Activated naive CD8-positive, alpha-beta T cell treated with anti-CD3 and anti-CD28 coated beads, Interleukin-2, amount 10 ng/mL, durations not matched to agents 7 days and 5 days (primary cell): ENCODE measurements around the gene CTBS. TPM values are rescaled to one million over a fixed set of nuclear protein-coding genes. Genes with fewer than 3 reads are reported as not detected.
"Not testable (repeated sequence)": the region's sequence is repeated elsewhere in the genome, so short reads cannot be mapped to it uniquely, and the experiment has no call there.

Experiments used
- ATAC-seq: fragments of 150-1000 bp; cut with Tn5 transposase; one replicate; pipeline ENCODE4 v1.10.0; 2021; ENCODE audit warnings: low read depth, moderate library complexity
- POLR2A ChIA-PET: fragments of 350-600 bp; sonication (Branson Sonifier 250); formaldehyde crosslinking; loops from one replicate; lab custom pipeline; 2021; ENCODE audit warnings: antibody characterized with exemption; lab: Charles Lee
- DNase-seq: peaks from one replicate; pipeline ENCODE4 v3.0.0; 2021
- H3K27ac Mint-ChIP-seq: one replicate; pipeline ENCODE4 v1.8.0; 2022; ENCODE audit warnings: mild to moderate bottlenecking, mixed read lengths
- H3K27me3 Mint-ChIP-seq: one replicate; pipeline ENCODE4 v1.8.0; 2022; ENCODE audit warnings: mild to moderate bottlenecking, moderate library complexity, mixed read lengths
- H3K36me3 Mint-ChIP-seq: one replicate; pipeline ENCODE4 v1.8.0; 2021; ENCODE audit warnings: mild to moderate bottlenecking, mixed read lengths
- H3K4me1 Mint-ChIP-seq: one replicate; pipeline ENCODE4 v1.8.0; 2021; ENCODE audit warnings: mixed read lengths
- H3K4me3 Mint-ChIP-seq: one replicate; pipeline ENCODE4 v1.8.0; 2022; ENCODE audit warnings: mild to moderate bottlenecking, moderate library complexity, mixed read lengths
- H3K9me3 Mint-ChIP-seq: one replicate; pipeline ENCODE4 v1.8.0; 2021; ENCODE audit warnings: mixed read lengths
- total RNA-seq, 2 experiments: library from RNA; stranded (reverse); gene quantifications; one replicate each; pipeline ENCODE4 v1.2.3, GENCODE V29; 2021

Gene CTBS
- total RNA-seq, 2 experiments from 2014 or later, result 17.0 to 17.3 TPM

DNA sequence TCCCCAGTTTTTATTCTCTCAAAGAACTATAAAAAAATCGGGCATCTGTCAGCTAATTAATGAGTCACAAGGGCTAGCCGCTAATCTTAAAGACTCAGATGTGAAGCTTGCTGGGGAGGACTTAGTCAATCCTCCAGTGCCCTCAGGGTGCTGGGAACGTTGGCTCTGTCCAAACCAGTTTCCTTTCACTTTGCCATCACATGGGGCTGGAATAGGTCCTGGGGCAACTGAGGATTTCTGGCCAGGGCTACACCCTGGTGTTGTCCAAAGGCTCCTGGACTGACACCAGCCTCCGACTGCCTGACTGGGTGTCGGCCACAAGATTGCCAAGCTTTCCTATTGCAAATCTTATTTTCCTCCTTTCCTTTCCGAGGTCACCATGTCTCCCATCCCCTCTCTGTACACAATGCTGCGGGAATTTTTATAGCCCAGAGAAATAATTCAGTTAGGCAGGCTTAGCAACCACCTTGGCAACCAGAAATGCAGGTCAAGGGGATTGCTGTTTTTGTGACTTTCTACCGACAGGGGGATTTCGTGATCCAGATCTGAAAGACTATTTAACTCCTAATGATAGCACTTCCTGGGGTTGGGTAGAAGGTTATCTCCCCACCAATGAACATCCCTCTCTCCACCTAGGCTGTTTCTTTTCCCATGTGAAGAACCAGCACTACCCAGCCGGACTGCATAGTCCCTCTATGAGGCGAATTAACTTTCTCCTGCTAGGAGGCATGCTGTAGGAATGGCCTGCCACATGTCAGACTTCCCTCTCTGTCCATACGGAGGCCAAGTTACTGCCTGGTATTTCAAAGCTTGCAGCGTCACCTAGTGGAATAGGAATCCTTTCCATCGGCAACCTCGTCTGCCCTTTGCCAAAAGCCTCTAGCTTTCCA lies 29.9 kb upstream of the CTBS start:
- DNase-seq, result no peak
- Mint-ChIP-seq H3K27ac (no peak overlapping the region), H3K4me1 (no peaks in the 10 kb centered on the region), H3K27me3 (no peaks in the 10 kb centered on the region), H3K4me3 (no peak overlapping the region), H3K36me3 (peaks cover 14% of the 10 kb centered on the region), H3K9me3 (peaks cover 26% of the 10 kb centered on the region)
- ATAC-seq, result no peak
- POLR2A ChIA-PET, result no interaction called here

DNA sequence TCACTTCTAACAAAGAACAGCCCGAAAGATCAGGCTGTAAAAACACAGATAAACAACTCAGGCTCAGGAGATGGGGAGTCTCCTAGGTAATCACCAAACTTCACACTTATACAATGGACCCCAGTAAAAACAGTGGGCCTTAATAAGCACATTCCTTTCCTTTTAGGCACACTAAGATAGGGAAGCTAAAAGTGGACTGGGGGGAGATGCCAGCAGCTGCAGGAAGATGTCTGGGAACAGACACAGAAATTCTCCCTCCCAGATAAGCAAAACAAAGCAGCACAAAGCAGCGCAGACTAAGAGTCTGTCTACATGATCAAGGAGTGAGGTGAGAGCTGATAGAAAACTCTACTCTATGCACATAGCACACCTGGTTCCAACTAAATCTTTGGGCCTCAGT lies 29.0 kb upstream of the CTBS start:
- no peak overlapping the region for H3K27ac Mint-ChIP-seq
- H3K36me3 Mint-ChIP-seq, result peaks cover 14% of the 10 kb centered on the region
- H3K9me3 Mint-ChIP-seq, result peaks cover 26% of the 10 kb centered on the region
- ATAC-seq (no peak), DNase-seq (no peak)
- H3K27me3 Mint-ChIP-seq, result no peaks in the 10 kb centered on the region
- H3K4me1 Mint-ChIP-seq, result no peaks in the 10 kb centered on the region
- POLR2A ChIA-PET, result no interaction called here
- H3K4me3 Mint-ChIP-seq, result no peak overlapping the region

DNA sequence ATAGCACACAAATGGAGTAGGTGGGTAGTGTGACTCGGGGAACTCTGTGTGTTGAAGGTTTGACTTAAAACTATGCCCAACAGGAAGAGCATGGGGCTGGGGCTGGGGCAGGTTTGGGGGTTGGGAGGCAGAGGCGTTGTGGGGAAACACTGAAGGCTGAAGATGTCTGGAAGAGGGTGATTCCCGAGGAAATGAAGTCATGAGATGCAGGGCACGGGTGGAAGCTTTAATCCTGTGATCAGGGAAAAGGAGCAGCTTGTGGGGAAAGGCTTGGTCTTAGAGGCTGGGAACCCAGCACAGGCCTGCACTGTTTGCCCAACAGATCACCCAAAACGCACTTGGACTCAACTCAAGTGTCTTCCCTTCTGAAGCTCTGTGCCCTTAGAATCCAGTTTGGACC lies 26.6 kb upstream of the CTBS start:
- no peaks in the 10 kb centered on the region for H3K4me1 Mint-ChIP-seq
- H3K36me3 Mint-ChIP-seq, result peaks cover 9% of the 10 kb centered on the region
- no peak for ATAC-seq
- POLR2A ChIA-PET, result interaction anchor here (0.5 kb wide), 1 partner anchor 25 kb away, joined by 4 read pairs; no protein-coding TSS in a partner anchor
- H3K27ac Mint-ChIP-seq, result no peak overlapping the region
- H3K9me3 Mint-ChIP-seq, result peaks cover 19% of the 10 kb centered on the region
- DNase-seq, result no peak
- H3K27me3 Mint-ChIP-seq, result no peaks in the 10 kb centered on the region
- no peak overlapping the region for H3K4me3 Mint-ChIP-seq

DNA sequence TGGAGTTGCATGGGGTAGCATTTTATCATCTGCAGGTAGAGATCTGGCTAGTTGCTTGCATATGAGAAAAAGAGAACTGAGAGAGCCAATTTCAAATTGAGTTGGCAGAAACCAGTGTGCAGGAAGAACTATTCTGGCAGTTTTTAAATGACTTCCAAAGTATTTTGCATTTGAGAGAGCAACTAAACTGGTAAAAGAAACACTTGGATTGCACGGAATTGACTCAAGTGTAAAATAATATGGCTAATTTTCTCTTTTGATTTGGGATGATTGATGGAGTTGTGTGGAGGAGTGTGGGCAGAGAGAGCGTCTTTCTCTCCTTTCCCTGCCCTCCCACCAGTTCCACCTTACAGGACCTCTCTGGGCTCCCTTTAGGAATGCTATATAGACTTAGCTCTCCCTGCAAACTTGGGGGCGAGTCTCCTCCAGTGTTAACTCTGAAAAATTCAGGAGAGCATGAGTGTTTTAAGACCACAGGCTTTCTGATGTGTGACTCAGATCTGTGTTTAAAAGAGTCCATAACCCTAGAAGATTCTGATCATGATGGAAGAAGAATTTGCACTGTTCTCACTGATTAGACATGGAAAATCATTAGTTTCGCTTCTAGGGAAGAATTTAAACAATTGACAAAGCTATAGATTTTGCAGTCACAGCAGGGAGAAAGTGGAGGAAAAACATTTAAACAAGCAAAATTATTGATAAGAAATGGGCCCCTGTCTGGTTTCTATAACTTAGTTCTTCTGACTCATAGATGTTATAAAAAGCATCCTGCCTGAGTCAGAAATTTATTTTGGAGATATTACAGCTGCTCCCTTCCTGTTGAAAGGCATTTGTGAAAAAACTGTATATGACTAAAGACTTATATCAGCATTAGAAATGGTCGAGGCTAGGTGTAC lies 24.9 kb upstream of the CTBS start:
- POLR2A ChIA-PET, result interaction anchor here (1.1 kb wide), 1 partner anchor 12 kb away, joined by 3 read pairs; no protein-coding TSS in a partner anchor
- H3K9me3 Mint-ChIP-seq, result peaks cover 10% of the 10 kb centered on the region
- H3K27ac Mint-ChIP-seq, result no peak overlapping the region

DNA sequence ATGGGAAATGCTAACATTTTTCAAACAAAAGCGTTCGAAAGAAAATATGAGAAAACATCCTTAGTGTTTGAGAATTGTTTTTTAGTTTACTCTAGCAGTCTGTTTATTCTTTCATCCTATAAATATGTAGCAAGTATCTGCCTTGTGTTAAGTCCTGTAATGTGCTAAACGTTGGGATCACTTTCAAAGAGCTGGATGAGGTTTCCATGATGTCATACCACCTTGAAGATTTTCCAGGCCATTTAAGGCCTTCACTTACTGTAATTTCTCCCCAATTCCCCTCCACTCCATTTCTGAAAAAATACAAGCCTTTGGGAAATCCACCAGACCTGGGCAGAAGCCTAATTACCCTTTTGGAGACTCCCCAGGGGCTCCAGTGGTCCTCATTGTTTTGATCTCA lies 24.2 kb upstream of the CTBS start:
- no peak for DNase-seq
- POLR2A ChIA-PET, result no interaction called here
- no peak for ATAC-seq
- no peak overlapping the region for H3K4me3 Mint-ChIP-seq
- H3K36me3 Mint-ChIP-seq, result peaks cover 2% of the 10 kb centered on the region
- no peaks in the 10 kb centered on the region for H3K4me1 Mint-ChIP-seq
- H3K27me3 Mint-ChIP-seq, result no peaks in the 10 kb centered on the region
- no peak overlapping the region for H3K27ac Mint-ChIP-seq
- H3K9me3 Mint-ChIP-seq, result peaks cover 7% of the 10 kb centered on the region

More for the DNA sequence above, 24.9 kb upstream of the CTBS start:
- H3K4me3 Mint-ChIP-seq, result no peak overlapping the region
- ATAC-seq (no peak), DNase-seq (no peak)
- peaks cover 2% of the 10 kb centered on the region for H3K36me3 Mint-ChIP-seq
- H3K27me3 Mint-ChIP-seq, result no peaks in the 10 kb centered on the region
- H3K4me1 Mint-ChIP-seq, result no peaks in the 10 kb centered on the region

DNA sequence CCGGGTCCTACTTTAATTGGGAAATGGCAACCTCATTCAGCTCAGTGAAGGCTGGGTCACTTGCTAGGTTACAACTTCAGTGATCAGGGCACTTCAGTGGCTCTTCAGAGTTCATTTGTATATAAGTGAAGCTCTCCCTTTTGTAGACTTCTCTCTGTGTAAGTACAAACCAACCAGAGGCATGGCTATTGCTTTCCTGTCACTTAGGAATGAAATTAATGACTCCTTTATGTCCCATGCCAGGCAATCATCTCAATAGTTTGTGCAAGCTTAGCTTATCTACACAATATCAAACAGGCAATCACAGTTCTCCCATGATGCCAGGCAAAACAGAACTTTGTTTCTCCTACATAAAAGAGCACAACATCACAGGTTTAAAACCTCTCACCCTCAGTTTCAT lies 22.8 kb upstream of the CTBS start:
- Mint-ChIP-seq H3K4me3 (no peak overlapping the region), H3K36me3 (peaks cover 2% of the 10 kb centered on the region), H3K9me3 (peaks cover 5% of the 10 kb centered on the region), H3K27me3 (no peaks in the 10 kb centered on the region), H3K27ac (no peak overlapping the region), H3K4me1 (no peaks in the 10 kb centered on the region)
- ATAC-seq (no peak), DNase-seq (no peak)
- POLR2A ChIA-PET, result no interaction called here

DNA sequence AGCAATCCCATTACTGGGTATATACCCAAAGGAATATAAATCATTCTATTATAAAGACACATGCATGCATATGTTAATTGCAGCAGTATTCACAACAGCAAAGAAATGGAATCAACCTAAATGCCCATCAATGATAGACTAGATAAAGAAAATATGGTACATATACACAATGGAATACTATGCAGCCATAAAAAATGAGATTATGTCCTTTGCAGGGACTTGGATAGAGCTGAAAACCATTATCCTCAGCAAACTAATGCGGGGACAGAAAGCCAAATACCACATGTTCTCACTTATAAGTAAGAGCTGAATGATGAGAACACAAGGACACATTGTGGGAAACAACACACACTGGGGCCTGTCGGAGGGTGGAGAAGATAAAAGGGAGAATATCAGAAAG lies 20.7 kb upstream of the CTBS start:
- not testable (repeated sequence) for ATAC-seq, DNase-seq, H3K4me3 Mint-ChIP-seq, H3K27me3 Mint-ChIP-seq, H3K4me1 Mint-ChIP-seq, H3K9me3 Mint-ChIP-seq, H3K27ac Mint-ChIP-seq, H3K36me3 Mint-ChIP-seq
- POLR2A ChIA-PET, result interaction anchor here (1.4 kb wide), 1 partner anchor 21 kb away, joined by 3 read pairs; the partner anchor contains the start of gene CTBS

DNA sequence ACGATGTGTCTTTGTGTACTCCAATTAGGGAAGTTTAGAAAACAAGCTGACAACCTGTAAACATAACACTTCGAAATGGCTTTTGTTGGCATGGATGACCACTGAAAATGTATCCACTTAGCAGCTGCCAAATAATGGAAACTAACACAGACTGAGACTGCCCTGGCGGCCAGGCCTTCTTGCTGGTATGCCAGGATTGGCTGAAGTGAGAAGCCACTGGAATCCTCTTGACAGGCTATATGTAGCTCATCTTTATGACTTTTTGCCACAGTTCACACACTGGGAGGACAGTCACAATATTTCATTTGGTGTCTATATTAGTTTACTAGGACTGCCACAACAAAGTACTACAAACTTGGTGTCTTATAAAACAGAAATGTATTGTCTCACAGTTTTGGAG lies 12.9 kb upstream of the CTBS start:
- ATAC-seq (no peak), DNase-seq (no peak)
- POLR2A ChIA-PET, result interaction anchor here (1.1 kb wide), 2 partner anchors 13 kb away, joined by 3 to 8 read pairs; partner anchors contain the start of gene CTBS
- peaks cover 7% of the 10 kb centered on the region for H3K27me3 Mint-ChIP-seq
- peaks cover 2% of the 10 kb centered on the region for H3K4me1 Mint-ChIP-seq
- H3K36me3 Mint-ChIP-seq, result peaks cover 10% of the 10 kb centered on the region
- H3K27ac Mint-ChIP-seq, result no peak overlapping the region
- H3K4me3 Mint-ChIP-seq, result no peak overlapping the region
- H3K9me3 Mint-ChIP-seq, result peaks cover 3% of the 10 kb centered on the region

DNA sequence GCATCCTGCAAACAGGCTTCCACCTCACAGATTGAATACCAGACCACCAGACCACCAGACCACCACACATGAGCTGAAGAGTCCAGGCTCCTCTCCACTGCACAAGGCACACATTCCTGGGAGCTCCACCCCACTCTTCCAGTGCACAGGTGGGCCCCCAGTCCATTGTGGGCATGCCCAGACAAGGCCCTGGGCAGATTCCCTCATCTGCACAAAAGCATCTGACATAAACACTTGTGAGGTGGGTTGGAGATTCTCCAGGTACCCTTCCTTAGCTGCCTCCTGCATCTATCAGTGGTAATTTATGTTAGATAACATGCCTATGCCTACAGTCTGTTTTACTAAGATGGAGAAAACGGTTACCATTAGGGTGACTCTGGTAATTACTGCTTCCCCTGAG lies 11.6 kb upstream of the CTBS start:
- H3K27me3 Mint-ChIP-seq, result peaks cover 3% of the 10 kb centered on the region
- no peak overlapping the region for H3K4me3 Mint-ChIP-seq
- peaks cover 3% of the 10 kb centered on the region for H3K9me3 Mint-ChIP-seq
- POLR2A ChIA-PET, result interaction anchor here (0.7 to 1.1 kb wide), 2 partner anchors 12 to 21 kb away, joined by 8 read pairs; partner anchors contain the start of gene CTBS
- H3K36me3 Mint-ChIP-seq, result peaks cover 10% of the 10 kb centered on the region
- DNase-seq (no peak), ATAC-seq (no peak)
- peaks cover 2% of the 10 kb centered on the region for H3K4me1 Mint-ChIP-seq
- H3K27ac Mint-ChIP-seq, result no peak overlapping the region

DNA sequence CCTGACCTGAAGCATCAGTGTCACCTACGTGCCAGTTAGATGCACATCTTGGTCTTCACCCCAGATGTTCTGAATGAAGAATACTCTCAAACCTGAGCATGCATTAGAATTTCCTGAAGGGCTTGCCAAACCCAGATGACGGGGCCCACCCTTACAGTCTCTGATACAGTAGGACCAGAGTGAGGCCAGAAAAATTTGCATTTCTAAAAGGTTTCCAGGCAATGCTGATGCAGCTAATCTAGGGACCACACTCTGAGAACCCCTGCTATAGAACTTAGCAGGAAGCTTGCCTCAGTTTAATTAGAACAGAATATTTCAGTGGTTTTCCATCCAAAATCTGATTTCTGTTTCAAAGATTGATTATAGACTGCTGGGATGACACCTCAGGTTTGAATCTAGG lies 9.9 kb upstream of the CTBS start:
- POLR2A ChIA-PET, result interaction anchor here (0.9 kb wide), 1 partner anchor 10 kb away, joined by 4 read pairs; the partner anchor contains the start of gene CTBS
- Mint-ChIP-seq H3K9me3 (peaks cover 3% of the 10 kb centered on the region), H3K36me3 (peaks cover 10% of the 10 kb centered on the region), H3K27ac (no peak overlapping the region), H3K27me3 (no peaks in the 10 kb centered on the region), H3K4me1 (peaks cover 2% of the 10 kb centered on the region), H3K4me3 (no peak overlapping the region)
- ATAC-seq (no peak), DNase-seq (no peak)

DNA sequence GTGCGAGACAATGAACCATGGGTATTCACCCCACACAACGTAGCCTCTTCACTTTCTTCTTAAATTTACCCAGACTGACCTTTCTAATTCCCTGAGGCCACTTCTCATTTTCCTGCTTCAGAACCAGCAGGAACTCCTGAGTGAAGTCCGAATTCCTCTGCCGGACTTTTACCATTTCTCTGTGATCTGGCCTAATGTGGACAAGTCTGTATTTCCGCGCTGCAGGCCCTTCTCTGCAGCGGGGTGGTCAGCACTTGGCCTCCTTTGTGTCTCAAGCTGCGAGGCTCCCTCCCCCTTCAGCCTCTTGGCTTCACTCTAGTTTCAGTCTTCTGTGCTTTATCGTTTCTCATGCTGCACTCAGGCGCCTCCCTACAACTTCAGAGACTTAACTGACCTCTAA lies 9.4 kb upstream of the CTBS start:
- Mint-ChIP-seq H3K36me3 (peaks cover 10% of the 10 kb centered on the region), H3K27ac (no peak overlapping the region), H3K4me3 (no peak overlapping the region), H3K9me3 (peaks cover 3% of the 10 kb centered on the region), H3K4me1 (peaks cover 2% of the 10 kb centered on the region), H3K27me3 (no peaks in the 10 kb centered on the region)
- ATAC-seq (no peak), DNase-seq (no peak)
- POLR2A ChIA-PET, result no interaction called here

DNA sequence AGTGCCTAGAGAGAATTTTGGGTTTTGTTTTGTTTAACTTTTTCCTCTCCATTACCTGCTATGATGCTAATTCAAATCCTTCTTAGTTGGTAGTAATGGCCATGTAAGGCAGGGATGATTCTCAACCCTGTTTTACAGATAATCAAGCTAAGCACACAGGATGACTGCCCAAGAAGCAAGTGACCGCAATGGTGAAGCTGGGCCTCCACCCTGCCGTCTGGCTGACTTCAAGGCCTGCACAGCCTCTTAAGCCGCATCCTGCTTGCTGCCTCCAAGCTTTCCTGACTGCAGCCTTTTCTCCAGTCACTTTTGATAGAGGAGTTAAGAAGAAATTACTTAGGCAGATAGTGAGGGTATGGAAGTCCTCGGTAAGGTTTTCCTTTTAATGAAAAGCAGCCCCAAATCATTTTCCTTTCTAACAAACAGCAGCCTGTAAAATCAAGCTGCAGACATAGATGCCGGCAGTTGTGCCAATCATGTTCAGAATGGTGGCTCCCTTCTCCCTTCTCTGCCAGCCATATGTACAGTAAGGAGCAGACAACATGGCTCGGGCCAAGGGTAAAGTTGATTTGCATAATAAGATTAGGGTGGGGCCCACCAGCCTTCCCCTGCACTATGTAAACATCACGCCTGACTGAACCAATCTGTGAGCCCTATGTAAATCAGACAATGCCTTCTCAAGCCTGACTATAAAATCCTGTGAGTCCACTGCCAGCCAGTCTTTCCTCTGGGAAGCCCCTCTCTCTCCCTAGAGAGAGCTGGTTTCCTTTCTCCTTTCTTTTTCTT lies 8.8 kb upstream of the CTBS start:
- Mint-ChIP-seq H3K4me1 (peaks cover 2% of the 10 kb centered on the region), H3K4me3 (no peak overlapping the region), H3K9me3 (peaks cover 3% of the 10 kb centered on the region), H3K27ac (no peak overlapping the region), H3K27me3 (no peaks in the 10 kb centered on the region), H3K36me3 (peaks cover 10% of the 10 kb centered on the region)
- ATAC-seq (no peak), DNase-seq (no peak)
- POLR2A ChIA-PET, result no interaction called here

DNA sequence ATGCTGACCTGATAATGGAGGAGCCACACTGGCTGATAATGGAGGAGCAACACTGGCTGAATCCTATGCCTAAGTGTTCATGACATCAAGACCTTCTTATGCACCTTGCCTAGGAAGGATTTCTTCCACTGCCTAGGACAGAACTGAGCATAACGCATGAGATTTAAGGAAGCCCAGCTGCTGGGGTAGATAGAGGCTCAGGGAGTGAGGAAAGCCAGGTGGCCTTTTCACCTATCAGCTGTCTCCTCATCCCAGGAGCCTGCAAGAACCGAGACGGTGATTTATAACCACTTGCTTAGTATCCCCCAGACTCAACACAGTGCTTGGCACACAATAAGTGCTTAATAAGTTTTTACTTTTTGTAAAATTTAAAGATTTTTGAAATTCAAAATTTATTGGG lies 7.4 kb upstream of the CTBS start:
- POLR2A ChIA-PET, result no interaction called here

More for the DNA sequence above, 7.4 kb upstream of the CTBS start:
- H3K27me3 Mint-ChIP-seq, result no peaks in the 10 kb centered on the region
- DNase-seq, result no peak
- no peak overlapping the region for H3K27ac Mint-ChIP-seq
- ATAC-seq, result no peak
- peaks cover 2% of the 10 kb centered on the region for H3K4me1 Mint-ChIP-seq
- no peak overlapping the region for H3K4me3 Mint-ChIP-seq
- H3K9me3 Mint-ChIP-seq, result peaks cover 3% of the 10 kb centered on the region
- peaks cover 12% of the 10 kb centered on the region for H3K36me3 Mint-ChIP-seq
